Measurements from ENCODE around the gene HIF3A.
"Not testable (repeated sequence)": the region's sequence is repeated elsewhere in the genome, so short reads cannot be mapped to it uniquely, and the experiment has no call there.

The HIF3A gene

GRCh38 chr19:46295401-46296201, 1.2 kb upstream of the HIF3A start:
- DNase-seq = no peak

GRCh38 chr19:46296202-46296480, 701 bp upstream of the HIF3A start:
- DNase-seq = no peak

- DNase-seq = no peak
Measured at GRCh38 chr19:46297700-46298478, 1.0 kb downstream of the HIF3A start.

- DNase-seq = no peak
Measured at GRCh38 chr19:46298479-46299003, 1.7 kb downstream of the HIF3A start.

GRCh38 chr19:46299004-46299509, 2.2 kb downstream of the HIF3A start:
- DNase-seq = peak; percentile 95

GRCh38 chr19:46299695-46300094, 2.9 kb downstream of the HIF3A start:
- no peak for DNase-seq

GRCh38 chr19:46303322-46303690, 6.5 kb downstream of the HIF3A start:
- no peak for DNase-seq

- peak; percentile 49 for DNase-seq
Measured at GRCh38 chr19:46303691-46304397, 7.0 kb downstream of the HIF3A start.

GRCh38 chr19:46306501-46306900, 9.7 kb downstream of the HIF3A start:
- no peak for DNase-seq

GRCh38 chr19:46308510-46308909, 11.7 kb downstream of the HIF3A start:
- DNase-seq = no peak

- no peak for DNase-seq
Measured at GRCh38 chr19:46309056-46309455, 12.2 kb downstream of the HIF3A start.

GRCh38 chr19:46311444-46311843, 14.6 kb downstream of the HIF3A start:
- no peak for DNase-seq

GRCh38 chr19:46313540-46314469, 17.0 kb downstream of the HIF3A start:
- not testable (repeated sequence) for DNase-seq

GRCh38 chr19:46317339-46317738, 20.5 kb downstream of the HIF3A start:
- DNase-seq = no peak

GRCh38 chr19:46319613-46320012, 22.8 kb downstream of the HIF3A start:
- DNase-seq = no peak

GRCh38 chr19:46320559-46320958, 23.7 kb downstream of the HIF3A start:
- DNase-seq = no peak

GRCh38 chr19:46321653-46322052, 24.8 kb downstream of the HIF3A start:
- DNase-seq = no peak

GRCh38 chr19:46323227-46323626, 26.4 kb downstream of the HIF3A start:
- not testable (repeated sequence) for DNase-seq

GRCh38 chr19:46324277-46324676, 27.4 kb downstream of the HIF3A start:
- DNase-seq = no peak

GRCh38 chr19:46326608-46327007, 29.8 kb downstream of the HIF3A start:
- DNase-seq = no peak

GRCh38 chr19:46328079-46328478, 31.2 kb downstream of the HIF3A start:
- no peak for DNase-seq

- no peak for DNase-seq
Measured at GRCh38 chr19:46330319-46330918, 33.6 kb downstream of the HIF3A start.

All from hematopoietic multipotent progenitor cell treated with erythropoietin and hydrocortisone succinate and interleukin-3 and kit ligand, for 4 days (in vitro differentiated cells).